Liver (tissue), 9 donors: Measurements from ENCODE around the gene DLG4. TPM values are rescaled to one million over a fixed set of nuclear protein-coding genes. Genes with fewer than 3 reads are reported as not detected.
"Not testable (repeated sequence)": the region's sequence is repeated elsewhere in the genome, so short reads cannot be mapped to it uniquely, and the experiment has no call there.

Experiments
- DNase-seq: peaks from one replicate; pipeline ENCODE4 v3.0.0-alpha.2; 2017; ENCODE audit warnings: low spot score
- H3K27ac ChIP-seq, 2 donors: one replicate each; pipeline ENCODE4 v1.7.0; 2013; ENCODE audit warnings: inconsistent platforms in 2 of 2, low read length in 2 of 2, control low read depth in 1 of 2, low read depth in 1 of 2, mild to moderate bottlenecking in 1 of 2
- H3K27me3 ChIP-seq, 4 donors: one replicate each; pipeline versions ENCODE4 v1.6.1 to v1.7.0; 2013; ENCODE audit warnings: low read length in 3 of 4, inconsistent platforms in 1 of 4, mild to moderate bottlenecking in 1 of 4, moderate library complexity in 1 of 4; ENCODE audit not compliant: control insufficient read depth in 4 of 4, insufficient read depth in 4 of 4
- H3K36me3 ChIP-seq, 4 donors: one replicate each; pipeline versions ENCODE4 v1.6.1 to v1.7.0; 2013; ENCODE audit warnings: low read length in 3 of 4, mild to moderate bottlenecking in 3 of 4, low read depth in 1 of 4, moderate library complexity in 1 of 4; ENCODE audit not compliant: control insufficient read depth in 4 of 4, insufficient read depth in 3 of 4
- H3K4me1 ChIP-seq, 4 donors: one replicate each; pipeline versions ENCODE4 v1.6.1 to v1.7.0; 2013; ENCODE audit warnings: low read length in 3 of 4, mild to moderate bottlenecking in 3 of 4, moderate library complexity in 1 of 4; ENCODE audit not compliant: control insufficient read depth in 4 of 4, insufficient read depth in 4 of 4
- H3K4me3 ChIP-seq, 3 donors: one replicate each; pipeline versions ENCODE4 v1.6.1 to v1.7.0; 2013; ENCODE audit warnings: low read length in 3 of 3, control low read depth in 1 of 3, low read depth in 1 of 3, mild to moderate bottlenecking in 1 of 3
- H3K9ac ChIP-seq, 2 donors: one replicate each; pipeline ENCODE4 v1.7.0; 2013; ENCODE audit warnings: low read length in 2 of 2, mild to moderate bottlenecking in 2 of 2, moderate library complexity in 2 of 2, control low read depth in 1 of 2, low read depth in 1 of 2
- H3K9me3 ChIP-seq, 4 donors: one replicate each; pipeline versions ENCODE4 v1.6.1 to v1.7.0; 2013; ENCODE audit warnings: low read length in 3 of 4; ENCODE audit not compliant: control insufficient read depth in 4 of 4
- EGR1 ChIP-seq, 2 donors: IDR thresholded peaks; 2 replicates each; pipeline ENCODE4 v1.6.1; 2016 to 2018; ENCODE audit warnings: antibody characterized with exemption in 2 of 2, low read depth in 2 of 2
- FOXA1 ChIP-seq: IDR thresholded peaks from 2 replicates; pipeline ENCODE4 v1.6.1; 2016; ENCODE audit warnings: antibody characterized with exemption
- FOXA2 ChIP-seq: IDR thresholded peaks from 2 replicates; pipeline ENCODE4 v1.6.1; 2016; ENCODE audit warnings: antibody characterized with exemption
- GABPA ChIP-seq, 2 donors: IDR thresholded peaks in 1 of 2; conservative IDR thresholded peaks in 1 of 2; 2 replicates each; pipeline ENCODE4 v1.6.1; 2016; ENCODE audit warnings: antibody characterized with exemption in 2 of 2, mild to moderate bottlenecking in 1 of 2, moderate library complexity in 1 of 2
- HNF4A ChIP-seq, 2 donors: conservative IDR thresholded peaks; 2 replicates each; pipeline ENCODE4 v1.6.1; 2016; ENCODE audit warnings: antibody characterized with exemption in 2 of 2, mild to moderate bottlenecking in 2 of 2
- HNF4G ChIP-seq: IDR thresholded peaks from 2 replicates; pipeline ENCODE4 v1.6.1; 2016; ENCODE audit warnings: antibody characterized with exemption
- JUND ChIP-seq, 2 donors: IDR thresholded peaks; 2 replicates each; pipeline ENCODE4 v1.6.1; 2016; ENCODE audit warnings: antibody characterized with exemption in 2 of 2
- NR2F2 ChIP-seq: IDR thresholded peaks from 2 replicates; pipeline ENCODE4 v1.6.1; 2016; ENCODE audit warnings: antibody characterized with exemption
- RAD21 ChIP-seq, 2 donors: IDR thresholded peaks; 2 replicates each; pipeline ENCODE4 v1.6.1; 2016; ENCODE audit warnings: antibody characterized with exemption in 2 of 2, mild to moderate bottlenecking in 2 of 2
- RXRA ChIP-seq, 2 donors: IDR thresholded peaks; 2 replicates each; pipeline ENCODE4 v1.6.1; 2017 to 2018; ENCODE audit warnings: antibody characterized with exemption in 2 of 2, mild to moderate bottlenecking in 1 of 2
- SP1 ChIP-seq: IDR thresholded peaks from 2 replicates; pipeline ENCODE4 v1.6.1; 2018; ENCODE audit warnings: antibody characterized with exemption, mild to moderate bottlenecking
- TAF1 ChIP-seq: conservative IDR thresholded peaks from 2 replicates; pipeline ENCODE4 v1.6.1; 2016; ENCODE audit warnings: antibody characterized with exemption, mild to moderate bottlenecking
- YY1 ChIP-seq: IDR thresholded peaks from 2 replicates; pipeline ENCODE4 v1.6.1; 2016; ENCODE audit warnings: antibody characterized with exemption, mild to moderate bottlenecking
- WGBS: extraction: QIAGEN DNeasy Blood & Tissue Kit; methylation state at CpG from one replicate; pipeline ENCODE4 v1.1.7; 2013; 5-methylcytosine and 5-hydroxymethylcytosine counted together
- polyA plus RNA-seq, 2 donors: library from polyadenylated mRNA; stranded (reverse) in 1 of 2; unstranded in 1 of 2; fragments of 200-250 nt in 1 of 2; fragments of >200 nt in 1 of 2; fragmentation: Nextera tagmentation in 1 of 2; extraction: Ambion mirVana in 1 of 2; gene quantifications; one replicate each; pipeline versions ENCODE4 v1.2.1 to v1.2.3, GENCODE V29; 2013 to 2015
- total RNA-seq, 2 donors: library from RNA; depleted of rRNA; stranded (reverse); fragments of >200 nt; gene quantifications; one replicate each; pipeline ENCODE4 v1.2.3, GENCODE V29; 2014
- TF ChIP-seq, protein P1 (sequence below): fragments of 150-350 bp; IDR thresholded peaks from 2 replicates; pipeline ENCODE4 v1.5.1; 2017; ENCODE audit warnings: improper control_type of control experiment, low read depth, low read length; ENCODE audit not compliant: missing input control
- TF ChIP-seq, protein P2 (sequence below): IDR thresholded peaks from 2 replicates; pipeline ENCODE4 v1.6.1; 2016; ENCODE audit warnings: antibody characterized with exemption, mild to moderate bottlenecking
- TF ChIP-seq, protein P3 (sequence below): IDR thresholded peaks from 2 replicates; pipeline ENCODE4 v1.6.1; 2016; ENCODE audit warnings: antibody characterized with exemption
- TF ChIP-seq, protein P4 (sequence below): IDR thresholded peaks from 2 replicates; pipeline ENCODE4 v1.6.1; 2016; ENCODE audit warnings: antibody characterized with exemption
- TF ChIP-seq, protein P5 (sequence below): IDR thresholded peaks from 2 replicates; pipeline ENCODE4 v1.6.1; 2016; ENCODE audit warnings: antibody characterized with exemption
- donor health status: healthy.
- donor health status: healthy.
- donor health status: healthy.
- donor health status: healthy.
- donor health status: healthy.

Gene DLG4
- total and polyA plus RNA-seq, 4 donors: 0.40 to 5.7 (median 1.9) TPM

DNA sequence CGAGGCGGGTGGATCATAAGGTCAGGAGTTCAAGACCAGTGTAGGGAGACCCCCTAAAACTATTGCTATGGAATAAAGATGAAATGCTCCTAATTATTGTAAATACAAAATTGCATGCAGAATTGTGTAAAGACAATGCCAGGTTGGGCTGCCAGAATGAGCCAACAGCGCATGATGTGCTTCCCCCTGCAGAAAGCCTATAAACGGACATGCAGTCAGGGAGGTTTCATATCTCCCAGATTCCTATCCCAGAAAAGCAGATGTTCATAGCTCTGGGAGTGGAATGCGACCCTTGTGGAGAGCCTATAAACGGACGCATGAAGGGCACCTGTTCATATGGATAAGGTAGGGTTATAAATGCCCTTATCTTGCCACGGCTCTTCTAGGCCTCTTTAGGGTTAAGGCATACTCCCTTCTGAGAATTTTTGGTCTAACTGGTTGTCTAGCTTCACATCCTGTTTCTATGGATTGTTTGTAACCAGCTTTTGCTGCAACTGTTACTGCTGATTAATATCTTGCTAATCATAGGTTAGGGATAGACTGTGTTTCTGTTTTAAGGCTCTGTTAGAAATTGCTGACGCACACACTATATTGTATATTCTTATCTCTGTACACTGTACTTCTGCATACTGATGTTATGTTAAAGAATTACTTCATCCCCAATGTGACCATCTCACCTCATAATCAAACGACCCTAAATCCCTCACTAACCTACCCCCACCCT lies 50.6 kb downstream of the DLG4 start:
- DNase-seq, H3K27me3 ChIP-seq, H3K9me3 ChIP-seq, H3K9ac ChIP-seq, H3K4me3 ChIP-seq, H3K36me3 ChIP-seq: not testable (repeated sequence)
- Histone ChIP-seq H3K4me1 (peaks cover 13 to 50% (median 31%) of the 10 kb centered on the region in 4 donors), H3K27ac (peak overlapping the region; percentile 69 to 81)
- WGBS: 85% methylated on average over 10 of the region's 10 CpGs

DNA sequence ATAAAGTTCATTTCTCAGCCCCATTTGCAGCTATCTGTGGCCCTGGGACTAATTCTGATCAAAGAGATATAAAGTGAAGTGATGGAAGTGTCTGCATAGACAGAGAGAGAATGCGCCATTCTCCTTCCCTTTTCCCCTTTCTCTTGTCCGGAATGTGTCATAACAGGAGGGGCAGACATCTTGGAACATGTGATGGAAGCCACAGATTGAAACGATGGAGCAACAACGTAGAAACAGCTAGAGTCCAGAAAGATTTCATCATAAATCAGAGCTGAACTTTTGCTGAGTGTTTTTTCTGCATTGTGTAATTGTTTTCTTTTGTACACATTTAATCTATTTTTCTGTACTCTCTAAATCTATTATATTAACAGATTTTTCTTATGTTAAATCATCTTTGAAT lies 51.8 kb downstream of the DLG4 start:
- WGBS: 24% methylated on average over 4 of the region's 4 CpGs
- peaks cover 13 to 46% (median 27%) of the 10 kb centered on the region in 4 donors for H3K4me1 ChIP-seq
- H3K36me3 ChIP-seq: peaks cover 0 to 5% (median 2%) of the 10 kb centered on the region in 4 donors
- TF ChIP-seq, protein P1, sequence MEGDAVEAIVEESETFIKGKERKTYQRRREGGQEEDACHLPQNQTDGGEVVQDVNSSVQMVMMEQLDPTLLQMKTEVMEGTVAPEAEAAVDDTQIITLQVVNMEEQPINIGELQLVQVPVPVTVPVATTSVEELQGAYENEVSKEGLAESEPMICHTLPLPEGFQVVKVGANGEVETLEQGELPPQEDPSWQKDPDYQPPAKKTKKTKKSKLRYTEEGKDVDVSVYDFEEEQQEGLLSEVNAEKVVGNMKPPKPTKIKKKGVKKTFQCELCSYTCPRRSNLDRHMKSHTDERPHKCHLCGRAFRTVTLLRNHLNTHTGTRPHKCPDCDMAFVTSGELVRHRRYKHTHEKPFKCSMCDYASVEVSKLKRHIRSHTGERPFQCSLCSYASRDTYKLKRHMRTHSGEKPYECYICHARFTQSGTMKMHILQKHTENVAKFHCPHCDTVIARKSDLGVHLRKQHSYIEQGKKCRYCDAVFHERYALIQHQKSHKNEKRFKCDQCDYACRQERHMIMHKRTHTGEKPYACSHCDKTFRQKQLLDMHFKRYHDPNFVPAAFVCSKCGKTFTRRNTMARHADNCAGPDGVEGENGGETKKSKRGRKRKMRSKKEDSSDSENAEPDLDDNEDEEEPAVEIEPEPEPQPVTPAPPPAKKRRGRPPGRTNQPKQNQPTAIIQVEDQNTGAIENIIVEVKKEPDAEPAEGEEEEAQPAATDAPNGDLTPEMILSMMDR: no peak
- TF ChIP-seq HNF4A (conservative IDR thresholded peaks at IDR 0.05): peak; percentile 81 to 88
- TF ChIP-seq FOXA2: peak; percentile 16
- no peak for TF ChIP-seq NR2F2
- peak; percentile 60 for TF ChIP-seq SP1
- peak; percentile 47 for TF ChIP-seq HNF4G
- TF ChIP-seq, protein P2, sequence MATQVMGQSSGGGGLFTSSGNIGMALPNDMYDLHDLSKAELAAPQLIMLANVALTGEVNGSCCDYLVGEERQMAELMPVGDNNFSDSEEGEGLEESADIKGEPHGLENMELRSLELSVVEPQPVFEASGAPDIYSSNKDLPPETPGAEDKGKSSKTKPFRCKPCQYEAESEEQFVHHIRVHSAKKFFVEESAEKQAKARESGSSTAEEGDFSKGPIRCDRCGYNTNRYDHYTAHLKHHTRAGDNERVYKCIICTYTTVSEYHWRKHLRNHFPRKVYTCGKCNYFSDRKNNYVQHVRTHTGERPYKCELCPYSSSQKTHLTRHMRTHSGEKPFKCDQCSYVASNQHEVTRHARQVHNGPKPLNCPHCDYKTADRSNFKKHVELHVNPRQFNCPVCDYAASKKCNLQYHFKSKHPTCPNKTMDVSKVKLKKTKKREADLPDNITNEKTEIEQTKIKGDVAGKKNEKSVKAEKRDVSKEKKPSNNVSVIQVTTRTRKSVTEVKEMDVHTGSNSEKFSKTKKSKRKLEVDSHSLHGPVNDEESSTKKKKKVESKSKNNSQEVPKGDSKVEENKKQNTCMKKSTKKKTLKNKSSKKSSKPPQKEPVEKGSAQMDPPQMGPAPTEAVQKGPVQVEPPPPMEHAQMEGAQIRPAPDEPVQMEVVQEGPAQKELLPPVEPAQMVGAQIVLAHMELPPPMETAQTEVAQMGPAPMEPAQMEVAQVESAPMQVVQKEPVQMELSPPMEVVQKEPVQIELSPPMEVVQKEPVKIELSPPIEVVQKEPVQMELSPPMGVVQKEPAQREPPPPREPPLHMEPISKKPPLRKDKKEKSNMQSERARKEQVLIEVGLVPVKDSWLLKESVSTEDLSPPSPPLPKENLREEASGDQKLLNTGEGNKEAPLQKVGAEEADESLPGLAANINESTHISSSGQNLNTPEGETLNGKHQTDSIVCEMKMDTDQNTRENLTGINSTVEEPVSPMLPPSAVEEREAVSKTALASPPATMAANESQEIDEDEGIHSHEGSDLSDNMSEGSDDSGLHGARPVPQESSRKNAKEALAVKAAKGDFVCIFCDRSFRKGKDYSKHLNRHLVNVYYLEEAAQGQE: peak; percentile 49
- TF ChIP-seq, protein P3, sequence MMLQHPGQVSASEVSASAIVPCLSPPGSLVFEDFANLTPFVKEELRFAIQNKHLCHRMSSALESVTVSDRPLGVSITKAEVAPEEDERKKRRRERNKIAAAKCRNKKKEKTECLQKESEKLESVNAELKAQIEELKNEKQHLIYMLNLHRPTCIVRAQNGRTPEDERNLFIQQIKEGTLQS: peak; percentile 74
- peak in 1 of 2 donors; percentile 71 for TF ChIP-seq JUND (IDR thresholded peaks at IDR 0.05)
- TF ChIP-seq YY1: peak; percentile 98
- TF ChIP-seq, protein P4, sequence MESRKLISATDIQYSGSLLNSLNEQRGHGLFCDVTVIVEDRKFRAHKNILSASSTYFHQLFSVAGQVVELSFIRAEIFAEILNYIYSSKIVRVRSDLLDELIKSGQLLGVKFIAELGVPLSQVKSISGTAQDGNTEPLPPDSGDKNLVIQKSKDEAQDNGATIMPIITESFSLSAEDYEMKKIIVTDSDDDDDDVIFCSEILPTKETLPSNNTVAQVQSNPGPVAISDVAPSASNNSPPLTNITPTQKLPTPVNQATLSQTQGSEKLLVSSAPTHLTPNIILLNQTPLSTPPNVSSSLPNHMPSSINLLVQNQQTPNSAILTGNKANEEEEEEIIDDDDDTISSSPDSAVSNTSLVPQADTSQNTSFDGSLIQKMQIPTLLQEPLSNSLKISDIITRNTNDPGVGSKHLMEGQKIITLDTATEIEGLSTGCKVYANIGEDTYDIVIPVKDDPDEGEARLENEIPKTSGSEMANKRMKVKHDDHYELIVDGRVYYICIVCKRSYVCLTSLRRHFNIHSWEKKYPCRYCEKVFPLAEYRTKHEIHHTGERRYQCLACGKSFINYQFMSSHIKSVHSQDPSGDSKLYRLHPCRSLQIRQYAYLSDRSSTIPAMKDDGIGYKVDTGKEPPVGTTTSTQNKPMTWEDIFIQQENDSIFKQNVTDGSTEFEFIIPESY: no peak
- TF ChIP-seq EGR1 (IDR thresholded peaks at IDR 0.05; ENCODE audit: low read depth in 2 of 2): peak in 1 of 2 donors; percentile 70
- peak; percentile 58 for TF ChIP-seq FOXA1
- TF ChIP-seq, protein P5, sequence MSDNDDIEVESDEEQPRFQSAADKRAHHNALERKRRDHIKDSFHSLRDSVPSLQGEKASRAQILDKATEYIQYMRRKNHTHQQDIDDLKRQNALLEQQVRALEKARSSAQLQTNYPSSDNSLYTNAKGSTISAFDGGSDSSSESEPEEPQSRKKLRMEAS: peak; percentile 91
- TF ChIP-seq RAD21 (IDR thresholded peaks at IDR 0.05): peak; percentile 16 to 20
- no peak for TF ChIP-seq TAF1
- peak in 1 of 2 donors; percentile 63 for TF ChIP-seq GABPA (IDR thresholded peaks at IDR 0.05 in 1 of 2, conservative IDR thresholded peaks at IDR 0.05 in 1 of 2)
- TF ChIP-seq RXRA (IDR thresholded peaks at IDR 0.05): peak; percentile 62 to 83
- peak overlapping the region; percentile 81 to 82 for H3K27ac ChIP-seq
- no peaks in the 10 kb centered on the region for H3K27me3 ChIP-seq
- no peak overlapping the region for H3K4me3 ChIP-seq
- no peak for DNase-seq
- H3K9ac ChIP-seq: peak overlapping the region in 1 of 2 donors; percentile 45
- no peaks in the 10 kb centered on the region for H3K9me3 ChIP-seq
